ENCODE data around the gene HIF1A.
"Not testable (repeated sequence)": the region's sequence is repeated elsewhere in the genome, so short reads cannot be mapped to it uniquely, and the experiment has no call there.

The HIF1A gene

GRCh38 chr14:61694830-61695694 is at the start of gene HIF1A:
HIF1A (plus strand) TSS chr14:61695513; CDS start chr14:61695805, 292 bp downstream.
- Mint-ChIP-seq H3K9me3 (peaks cover 10% of the 10 kb centered on the region), H3K4me1 (peaks cover 34% of the 10 kb centered on the region)

GRCh38 chr14:61646366-61647116 is 48.8 kb upstream of the HIF1A start:
- Mint-ChIP-seq H3K9me3 (no peaks in the 10 kb centered on the region), H3K36me3 (ENCODE audit: insufficient read depth) (no peaks in the 10 kb centered on the region), H3K27ac (ENCODE audit: low read depth) (no peak overlapping the region), H3K4me1 (peaks cover 9% of the 10 kb centered on the region), H3K4me3 (no peak overlapping the region), H3K27me3 (no peaks in the 10 kb centered on the region)
- DNase-seq (ENCODE audit: low spot score in 2 of 2) (no peak), ATAC-seq (replicated peaks; ENCODE audit: extremely low read depth, poor library complexity, severe bottlenecking) (no peak)

More at GRCh38 chr14:61694830-61695694, at the start of gene HIF1A:
- H3K36me3 Mint-ChIP-seq (ENCODE audit: insufficient read depth), result peaks cover 13% of the 10 kb centered on the region
- peak within 1 kb of the TSS; percentile 97 for H3K4me3 Mint-ChIP-seq
- H3K27me3 Mint-ChIP-seq, result peaks cover 8% of the 10 kb centered on the region
- peak within 1 kb of the TSS; percentile 92 for H3K27ac Mint-ChIP-seq (ENCODE audit: low read depth)
- DNase-seq (ENCODE audit: low spot score in 2 of 2) (peak; percentile 71 to 91), ATAC-seq (replicated peaks; ENCODE audit: extremely low read depth, poor library complexity, severe bottlenecking) (peak; percentile 97)

GRCh38 chr14:61647704-61648103 is 47.6 kb upstream of the HIF1A start:
- H3K4me1 Mint-ChIP-seq, result peaks cover 9% of the 10 kb centered on the region
- no peaks in the 10 kb centered on the region for H3K36me3 Mint-ChIP-seq (ENCODE audit: insufficient read depth)
- DNase-seq (ENCODE audit: low spot score in 2 of 2) (no peak), ATAC-seq (replicated peaks; ENCODE audit: extremely low read depth, poor library complexity, severe bottlenecking) (no peak)
- H3K9me3 Mint-ChIP-seq, result no peaks in the 10 kb centered on the region
- H3K27me3 Mint-ChIP-seq, result no peaks in the 10 kb centered on the region
- no peak overlapping the region for H3K4me3 Mint-ChIP-seq
- no peak overlapping the region for H3K27ac Mint-ChIP-seq (ENCODE audit: low read depth)

- Mint-ChIP-seq H3K27me3 (no peaks in the 10 kb centered on the region), H3K27ac (ENCODE audit: low read depth) (no peak overlapping the region), H3K36me3 (ENCODE audit: insufficient read depth) (peaks cover 3% of the 10 kb centered on the region), H3K4me1 (peaks cover 9% of the 10 kb centered on the region), H3K4me3 (no peak overlapping the region), H3K9me3 (no peaks in the 10 kb centered on the region)
- ATAC-seq (replicated peaks; ENCODE audit: extremely low read depth, poor library complexity, severe bottlenecking) (no peak), DNase-seq (ENCODE audit: low spot score in 2 of 2) (no peak)
Measured at GRCh38 chr14:61648377-61648776, 46.9 kb upstream of the HIF1A start.

- peaks cover 9% of the 10 kb centered on the region for H3K4me1 Mint-ChIP-seq
- DNase-seq (ENCODE audit: low spot score in 2 of 2), result no peak
- ATAC-seq (replicated peaks; ENCODE audit: extremely low read depth, poor library complexity, severe bottlenecking), result no peak
- H3K4me3 Mint-ChIP-seq, result no peak overlapping the region
- H3K27ac Mint-ChIP-seq (ENCODE audit: low read depth), result no peak overlapping the region
- H3K27me3 Mint-ChIP-seq, result no peaks in the 10 kb centered on the region
- no peaks in the 10 kb centered on the region for H3K9me3 Mint-ChIP-seq
- H3K36me3 Mint-ChIP-seq (ENCODE audit: insufficient read depth), result peaks cover 3% of the 10 kb centered on the region
Measured at GRCh38 chr14:61649283-61649682, 46.0 kb upstream of the HIF1A start.

GRCh38 chr14:61651355-61651754 is 44.0 kb upstream of the HIF1A start:
- Mint-ChIP-seq H3K36me3 (ENCODE audit: insufficient read depth) (peaks cover 3% of the 10 kb centered on the region), H3K4me1 (peaks cover 25% of the 10 kb centered on the region), H3K9me3 (no peaks in the 10 kb centered on the region), H3K27ac (ENCODE audit: low read depth) (no peak overlapping the region), H3K27me3 (no peaks in the 10 kb centered on the region), H3K4me3 (no peak overlapping the region)
- ATAC-seq (replicated peaks; ENCODE audit: extremely low read depth, poor library complexity, severe bottlenecking) (no peak), DNase-seq (ENCODE audit: low spot score in 2 of 2) (no peak)

- H3K9me3 Mint-ChIP-seq, result no peaks in the 10 kb centered on the region
- H3K27ac Mint-ChIP-seq (ENCODE audit: low read depth), result no peak overlapping the region
- no peak overlapping the region for H3K4me3 Mint-ChIP-seq
- DNase-seq (ENCODE audit: low spot score in 2 of 2) (no peak), ATAC-seq (replicated peaks; ENCODE audit: extremely low read depth, poor library complexity, severe bottlenecking) (no peak)
- no peaks in the 10 kb centered on the region for H3K27me3 Mint-ChIP-seq
- H3K4me1 Mint-ChIP-seq, result peaks cover 31% of the 10 kb centered on the region
- H3K36me3 Mint-ChIP-seq (ENCODE audit: insufficient read depth), result peaks cover 3% of the 10 kb centered on the region
Measured at GRCh38 chr14:61652526-61653262, 42.6 kb upstream of the HIF1A start.

GRCh38 chr14:61653507-61653906 is 41.8 kb upstream of the HIF1A start:
- no peaks in the 10 kb centered on the region for H3K27me3 Mint-ChIP-seq
- no peak overlapping the region for H3K4me3 Mint-ChIP-seq
- peaks cover 3% of the 10 kb centered on the region for H3K36me3 Mint-ChIP-seq (ENCODE audit: insufficient read depth)
- H3K27ac Mint-ChIP-seq (ENCODE audit: low read depth), result no peak overlapping the region
- no peak for ATAC-seq (replicated peaks; ENCODE audit: extremely low read depth, poor library complexity, severe bottlenecking)
- peaks cover 27% of the 10 kb centered on the region for H3K4me1 Mint-ChIP-seq
- no peaks in the 10 kb centered on the region for H3K9me3 Mint-ChIP-seq
- DNase-seq (ENCODE audit: low spot score in 2 of 2), result no peak

- no peak for ATAC-seq (replicated peaks; ENCODE audit: extremely low read depth, poor library complexity, severe bottlenecking)
- H3K9me3 Mint-ChIP-seq, result no peaks in the 10 kb centered on the region
- peaks cover 27% of the 10 kb centered on the region for H3K4me1 Mint-ChIP-seq
- no peak for DNase-seq (ENCODE audit: low spot score in 2 of 2)
- H3K27ac Mint-ChIP-seq (ENCODE audit: low read depth), result no peak overlapping the region
- no peak overlapping the region for H3K4me3 Mint-ChIP-seq
- peaks cover 3% of the 10 kb centered on the region for H3K36me3 Mint-ChIP-seq (ENCODE audit: insufficient read depth)
- no peaks in the 10 kb centered on the region for H3K27me3 Mint-ChIP-seq
Measured at GRCh38 chr14:61654026-61654425, 41.3 kb upstream of the HIF1A start.

GRCh38 chr14:61655777-61656176 is 39.5 kb upstream of the HIF1A start:
- Mint-ChIP-seq H3K9me3 (no peaks in the 10 kb centered on the region), H3K27me3 (no peaks in the 10 kb centered on the region), H3K4me3 (no peak overlapping the region), H3K4me1 (peaks cover 32% of the 10 kb centered on the region), H3K36me3 (ENCODE audit: insufficient read depth) (peaks cover 5% of the 10 kb centered on the region), H3K27ac (ENCODE audit: low read depth) (peak overlapping the region; percentile 63)
- DNase-seq (ENCODE audit: low spot score in 2 of 2) (no peak), ATAC-seq (replicated peaks; ENCODE audit: extremely low read depth, poor library complexity, severe bottlenecking) (no peak)

GRCh38 chr14:61656341-61656740 is 39.0 kb upstream of the HIF1A start:
- Mint-ChIP-seq H3K27me3 (no peaks in the 10 kb centered on the region), H3K27ac (ENCODE audit: low read depth) (peak overlapping the region; percentile 63), H3K4me1 (peaks cover 38% of the 10 kb centered on the region), H3K36me3 (ENCODE audit: insufficient read depth) (peaks cover 7% of the 10 kb centered on the region), H3K9me3 (no peaks in the 10 kb centered on the region), H3K4me3 (no peak overlapping the region)
- no peak for DNase-seq (ENCODE audit: low spot score in 2 of 2)
- no peak for ATAC-seq (replicated peaks; ENCODE audit: extremely low read depth, poor library complexity, severe bottlenecking)

- ATAC-seq (replicated peaks; ENCODE audit: extremely low read depth, poor library complexity, severe bottlenecking); DNase-seq (ENCODE audit: low spot score in 2 of 2); H3K27me3 Mint-ChIP-seq; H3K27ac Mint-ChIP-seq (ENCODE audit: low read depth); H3K4me3 Mint-ChIP-seq; H3K9me3 Mint-ChIP-seq: not testable (repeated sequence)
- Mint-ChIP-seq H3K4me1 (peaks cover 55% of the 10 kb centered on the region), H3K36me3 (ENCODE audit: insufficient read depth) (peaks cover 19% of the 10 kb centered on the region)
Measured at GRCh38 chr14:61658111-61658510, 37.2 kb upstream of the HIF1A start.
